Thyroid gland (tissue), 4 donors: ENCODE results near the gene ADPRS. TPM values are rescaled to one million over a fixed set of nuclear protein-coding genes. Genes with fewer than 3 reads are reported as not detected.
A peak's percentile ranks its signal among the peaks of the same experiment; 100 is the strongest.

Source experiments
- DNase-seq, 2 donors: peaks; one replicate each; pipeline ENCODE4 v3.0.0-alpha.2; 2019
- H3K27ac ChIP-seq, 3 donors: fragments of 200-600 bp; sonication (generic); 1 replicate in 2 of 3; 2 replicates in 1 of 3; pipeline ENCODE4 v1.5.1; 2016 to 2019; ENCODE audit warnings: mild to moderate bottlenecking in 1 of 3, moderate library complexity in 1 of 3
- H3K27me3 ChIP-seq: fragments of 200-600 bp; sonication (generic); one replicate; pipeline ENCODE4 v1.5.1; 2019
- H3K36me3 ChIP-seq, 2 donors: fragments of 200-600 bp; sonication (generic); one replicate each; pipeline ENCODE4 v1.5.1; 2016 to 2019
- H3K4me1 ChIP-seq, 2 donors: fragments of 200-600 bp; sonication (generic); one replicate each; pipeline ENCODE4 v1.5.1; 2017 to 2019
- H3K4me3 ChIP-seq, 3 donors: fragments of 200-600 bp; sonication (generic); replicated peaks in 1 of 3; 1 replicate in 2 of 3; 2 replicates in 1 of 3; pipeline ENCODE4 v1.5.1; 2016; ENCODE audit warnings: mild to moderate bottlenecking in 1 of 3
- H3K9me3 ChIP-seq: fragments of 200-600 bp; sonication (generic); one replicate; pipeline ENCODE4 v1.5.1; 2017
- POLR2A ChIP-seq, 2 donors: fragments of 450-650 bp; IDR thresholded peaks; one replicate each; pipeline ENCODE4 v1.6.1; 2017; ENCODE audit warnings: antibody characterized with exemption in 2 of 2, mild to moderate bottlenecking in 2 of 2, moderate library complexity in 1 of 2
- WGBS, 2 donors: methylation state at CpG; one replicate each; pipeline ENCODE4 v1.1.5; 2017; 5-methylcytosine and 5-hydroxymethylcytosine counted together
- intact Hi-C: fragments of 100-400 bp; cut with DNase I; formaldehyde crosslinking; loops from one replicate; pipeline ENCODE4 v1.15.1; 2023
- total RNA-seq, 4 donors: library from RNA; depleted of rRNA; stranded (reverse); fragments of >200 nt; gene quantifications; one replicate each; pipeline ENCODE4 v1.2.3, GENCODE V29; 2016
- TF ChIP-seq, protein P1 (sequence below), 6 experiments: fragments of 200-600 bp in 3 of 6; fragments of 450-650 bp in 3 of 6; sonication (generic) in 3 of 6; IDR thresholded peaks; one replicate each; pipeline ENCODE4 v1.5.1; 2016 to 2019; ENCODE audit warnings: antibody characterized with exemption in 6 of 6, mild to moderate bottlenecking in 2 of 6, inconsistent platforms in 1 of 6, moderate library complexity in 1 of 6

Gene ADPRS
- total RNA-seq, 4 donors from 2014 or later: 31.8 to 50.1 (median 41.7) TPM

DNA sequence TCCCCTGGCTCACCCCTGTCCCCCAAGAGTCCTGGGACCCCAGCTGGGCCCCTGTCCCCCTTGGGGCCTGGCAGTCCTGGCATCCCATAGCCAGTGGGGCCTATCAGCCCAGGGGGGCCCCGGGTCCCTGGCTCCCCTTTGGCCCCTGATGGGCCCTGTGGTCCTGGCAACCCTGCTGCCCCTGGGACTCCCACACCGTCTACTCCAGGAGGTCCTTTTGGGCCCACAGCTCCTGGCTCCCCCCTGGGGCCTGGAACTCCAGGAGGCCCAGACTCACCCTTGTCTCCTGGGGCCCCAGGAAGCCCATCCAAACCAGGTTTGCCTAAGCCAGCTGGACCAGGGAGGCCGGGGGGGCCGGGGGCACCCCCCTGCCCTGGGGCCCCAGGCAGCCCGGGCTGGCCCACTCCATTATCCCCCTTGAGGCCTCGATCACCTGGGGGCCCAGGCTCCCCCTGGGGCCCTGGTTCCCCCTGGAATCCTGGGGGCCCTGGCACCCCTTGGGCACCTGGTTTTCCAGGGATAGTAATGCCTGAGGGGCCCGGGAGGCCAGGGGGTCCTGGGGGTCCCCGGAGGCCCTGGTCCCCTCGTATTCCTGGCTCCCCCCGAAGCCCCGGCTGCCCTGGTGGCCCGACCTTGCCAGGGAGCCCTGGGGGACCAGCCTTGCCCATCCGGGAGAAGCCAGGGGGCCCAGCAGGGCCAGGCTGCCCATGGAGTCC is 10.1 kb downstream of the ADPRS start:
- H3K4me1 ChIP-seq: peaks cover 21 to 36% of the 10 kb centered on the region in 2 donors
- no peaks in the 10 kb centered on the region for H3K9me3 ChIP-seq
- no peak overlapping the region for H3K4me3 ChIP-seq
- intact Hi-C loops: loop anchor here (5.0 to 10.0 kb wide), 4 partner anchors 38 to 326 kb away; no protein-coding TSS in a partner anchor
- WGBS, 2 donors: 74 to 94% methylated on average over 6 of the region's 13 CpGs
- no peak overlapping the region for H3K27ac ChIP-seq
- peaks cover 0 to 3% of the 10 kb centered on the region in 2 donors for H3K36me3 ChIP-seq
- no peaks in the 10 kb centered on the region for H3K27me3 ChIP-seq
- DNase-seq: no peak
- no peak for TF ChIP-seq POLR2A (IDR thresholded peaks at IDR 0.05)
- TF ChIP-seq, protein P1, sequence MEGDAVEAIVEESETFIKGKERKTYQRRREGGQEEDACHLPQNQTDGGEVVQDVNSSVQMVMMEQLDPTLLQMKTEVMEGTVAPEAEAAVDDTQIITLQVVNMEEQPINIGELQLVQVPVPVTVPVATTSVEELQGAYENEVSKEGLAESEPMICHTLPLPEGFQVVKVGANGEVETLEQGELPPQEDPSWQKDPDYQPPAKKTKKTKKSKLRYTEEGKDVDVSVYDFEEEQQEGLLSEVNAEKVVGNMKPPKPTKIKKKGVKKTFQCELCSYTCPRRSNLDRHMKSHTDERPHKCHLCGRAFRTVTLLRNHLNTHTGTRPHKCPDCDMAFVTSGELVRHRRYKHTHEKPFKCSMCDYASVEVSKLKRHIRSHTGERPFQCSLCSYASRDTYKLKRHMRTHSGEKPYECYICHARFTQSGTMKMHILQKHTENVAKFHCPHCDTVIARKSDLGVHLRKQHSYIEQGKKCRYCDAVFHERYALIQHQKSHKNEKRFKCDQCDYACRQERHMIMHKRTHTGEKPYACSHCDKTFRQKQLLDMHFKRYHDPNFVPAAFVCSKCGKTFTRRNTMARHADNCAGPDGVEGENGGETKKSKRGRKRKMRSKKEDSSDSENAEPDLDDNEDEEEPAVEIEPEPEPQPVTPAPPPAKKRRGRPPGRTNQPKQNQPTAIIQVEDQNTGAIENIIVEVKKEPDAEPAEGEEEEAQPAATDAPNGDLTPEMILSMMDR (IDR thresholded peaks at IDR 0.05): no peak

DNA sequence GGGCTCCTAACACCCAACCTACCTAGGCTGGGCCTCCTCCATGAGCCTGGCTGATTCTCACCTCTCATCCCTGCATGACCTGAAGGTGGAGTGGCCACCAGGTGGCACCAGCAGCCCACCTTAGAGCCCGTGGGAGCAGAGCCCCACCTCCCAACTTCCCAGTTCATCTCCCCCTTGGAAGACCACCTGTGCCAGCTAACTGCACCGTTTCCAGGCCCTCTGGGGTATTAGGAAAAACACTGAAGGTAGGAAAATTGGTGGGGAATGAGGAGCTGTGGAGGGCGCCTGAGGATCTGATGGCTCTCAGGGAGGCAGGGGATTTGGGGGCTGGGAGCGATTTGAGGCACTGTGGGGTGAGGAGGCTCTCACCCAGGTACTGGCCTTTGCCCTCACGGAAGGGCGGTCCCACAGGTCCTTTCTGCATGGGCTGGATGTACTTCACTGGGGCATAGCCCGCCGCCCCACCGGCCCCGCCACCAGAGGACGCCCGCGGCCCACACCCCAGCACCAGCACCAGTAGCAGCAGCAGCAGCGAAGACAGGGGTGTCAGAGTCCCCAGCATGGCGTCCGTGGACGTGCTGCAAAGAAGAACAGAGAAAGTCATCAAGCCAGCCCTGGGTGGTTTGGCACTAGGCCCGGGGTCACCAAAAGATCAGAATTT is 11.1 kb downstream of the ADPRS start:
- Histone ChIP-seq H3K9me3 (no peaks in the 10 kb centered on the region), H3K27ac (no peak overlapping the region), H3K4me3 (no peak overlapping the region), H3K27me3 (no peaks in the 10 kb centered on the region), H3K4me1 (peaks cover 11 to 26% of the 10 kb centered on the region in 2 donors), H3K36me3 (no peaks in the 10 kb centered on the region)
- intact Hi-C loops: loop anchor here (5.0 to 10.0 kb wide), 4 partner anchors 37 to 325 kb away; no protein-coding TSS in a partner anchor
- WGBS, 2 donors: 36 to 42% methylated on average over 18 of the region's 18 CpGs
- no peak for TF ChIP-seq POLR2A (IDR thresholded peaks at IDR 0.05)
- TF ChIP-seq, protein P1 (IDR thresholded peaks at IDR 0.05): peak; percentile 70 to 92 (median 82)
- peak; percentile 76 to 82 for DNase-seq

DNA sequence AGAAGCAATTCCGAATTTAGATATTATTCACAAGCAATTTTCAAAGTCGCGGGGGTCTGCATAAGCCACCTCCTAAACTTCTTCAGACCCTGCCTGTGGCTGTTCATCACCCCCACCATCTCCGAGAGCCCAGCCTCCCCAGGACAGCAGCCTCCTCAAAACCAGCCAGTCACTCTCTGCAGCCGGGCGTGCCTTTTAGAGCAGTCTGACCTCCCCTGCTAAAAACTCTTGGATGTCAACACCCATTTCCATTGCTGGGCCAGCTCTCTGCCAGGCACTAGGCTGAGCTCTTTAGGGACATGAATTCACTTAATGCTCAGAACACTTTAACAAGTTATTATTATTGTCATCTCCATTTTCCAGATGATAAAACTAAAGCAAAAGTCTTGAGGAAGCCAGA is 11.7 kb downstream of the ADPRS start:
- WGBS, 2 donors: 72 to 77% methylated on average over 6 of the region's 6 CpGs
- no peaks in the 10 kb centered on the region for H3K9me3 ChIP-seq
- H3K27me3 ChIP-seq: no peaks in the 10 kb centered on the region
- no peak overlapping the region for H3K27ac ChIP-seq
- DNase-seq: no peak
- intact Hi-C loops: no loop called here
- TF ChIP-seq, protein P1 (IDR thresholded peaks at IDR 0.05): no peak
- TF ChIP-seq POLR2A (IDR thresholded peaks at IDR 0.05): no peak
- H3K4me3 ChIP-seq: no peak overlapping the region
- H3K4me1 ChIP-seq: peaks cover 6 to 20% of the 10 kb centered on the region in 2 donors
- no peaks in the 10 kb centered on the region for H3K36me3 ChIP-seq

DNA sequence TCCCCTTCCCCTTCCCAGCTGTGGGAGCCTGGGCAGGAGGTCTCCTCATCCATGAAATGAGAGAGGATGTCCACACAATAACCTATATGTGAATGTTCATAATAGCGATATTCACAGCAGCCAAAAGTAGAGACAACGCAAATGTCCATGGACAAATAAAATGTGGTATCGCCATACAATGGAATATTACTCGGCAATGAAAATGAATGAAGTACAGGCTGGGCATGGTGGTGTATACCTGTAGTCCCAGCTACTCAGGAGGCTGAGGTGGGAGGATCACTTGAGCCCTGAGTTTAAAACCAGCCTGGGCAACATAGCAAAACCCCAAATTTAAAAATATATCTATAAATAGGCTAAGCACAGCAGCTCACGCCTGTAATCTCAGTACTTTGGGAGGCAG is 12.9 kb downstream of the ADPRS start:
- no peaks in the 10 kb centered on the region for H3K9me3 ChIP-seq
- no peaks in the 10 kb centered on the region for H3K27me3 ChIP-seq
- no peak for TF ChIP-seq POLR2A (IDR thresholded peaks at IDR 0.05)
- 95 to 98% methylated on average over 5 of the region's 5 CpGs for WGBS, 2 donors
- intact Hi-C loops: no loop called here
- no peaks in the 10 kb centered on the region for H3K36me3 ChIP-seq
- H3K4me3 ChIP-seq: no peak overlapping the region
- H3K4me1 ChIP-seq: peaks cover 0 to 9% of the 10 kb centered on the region in 2 donors
- DNase-seq: no peak
- no peak overlapping the region for H3K27ac ChIP-seq

DNA sequence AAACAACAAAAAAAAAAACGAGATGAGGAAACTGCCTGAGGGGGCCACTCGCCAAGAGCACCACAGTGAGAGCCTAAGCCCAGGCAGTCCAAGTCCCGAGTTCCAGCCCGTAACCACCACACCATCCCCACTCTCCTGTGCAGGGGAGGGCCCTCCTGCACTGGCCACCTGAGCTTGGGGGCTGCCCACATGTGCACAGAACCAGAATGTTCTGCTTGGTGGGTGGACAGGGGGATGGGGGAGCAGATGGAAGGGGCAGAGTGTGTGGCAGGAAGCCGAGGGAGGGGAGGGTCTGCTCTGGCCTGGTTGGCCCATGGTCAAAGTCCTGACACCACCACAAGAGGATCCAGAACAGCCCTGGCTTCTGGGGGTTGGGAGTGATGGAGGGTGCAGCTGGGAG is 17.6 kb downstream of the ADPRS start:
- intact Hi-C loops: no loop called here
- no peak for DNase-seq
- Histone ChIP-seq H3K9me3 (no peaks in the 10 kb centered on the region), H3K4me3 (no peak overlapping the region), H3K36me3 (no peaks in the 10 kb centered on the region), H3K27ac (no peak overlapping the region), H3K4me1 (peaks cover 0 to 6% of the 10 kb centered on the region in 2 donors), H3K27me3 (no peaks in the 10 kb centered on the region)
- 41 to 52% methylated on average over 5 of the region's 5 CpGs for WGBS, 2 donors
- TF ChIP-seq, protein P1 (IDR thresholded peaks at IDR 0.05): no peak
- TF ChIP-seq POLR2A (IDR thresholded peaks at IDR 0.05): no peak
